Nephron progenitor cell (in vitro differentiated cells): ENCODE measurements around the gene AGAP1.

ENCODE experiments used
- DNase-seq: peaks from one replicate; pipeline ENCODE4 v3.0.0; 2021
- H3K27ac Mint-ChIP-seq: 2 replicates; pipeline ENCODE4 v1.8.0; 2021; ENCODE audit warnings: mild to moderate bottlenecking, moderate library complexity, mixed read lengths
- H3K27me3 Mint-ChIP-seq: 2 replicates; pipeline ENCODE4 v1.8.0; 2021; ENCODE audit warnings: mild to moderate bottlenecking, low read depth, mixed read lengths; ENCODE audit not compliant: poor library complexity
- H3K36me3 Mint-ChIP-seq: 2 replicates; pipeline ENCODE4 v1.8.0; 2021; ENCODE audit warnings: low read depth, mixed read lengths
- H3K4me1 Mint-ChIP-seq: 2 replicates; pipeline ENCODE4 v1.8.0; 2021; ENCODE audit warnings: mixed read lengths
- H3K4me3 Mint-ChIP-seq: 2 replicates; pipeline ENCODE4 v1.8.0; 2021; ENCODE audit warnings: mild to moderate bottlenecking, moderate library complexity, mixed read lengths
- H3K9me3 Mint-ChIP-seq: 2 replicates; pipeline ENCODE4 v1.8.0; 2021; ENCODE audit warnings: mild to moderate bottlenecking, moderate library complexity, mixed read lengths
- CTCF ChIP-seq: fragments of 200-600 bp; sonication (generic); IDR thresholded peaks from 2 replicates; pipeline ENCODE4 v1.5.0; 2021; ENCODE audit warnings: antibody characterized with exemption

Gene AGAP1

GRCh38 chr2:235493402-235493774 lies 455 bp upstream of the AGAP1 start:
- TF ChIP-seq CTCF, result no peak
- no peak for DNase-seq
- peak overlapping the region; percentile 55 for H3K27ac Mint-ChIP-seq
- peaks cover 22% of the 10 kb centered on the region for H3K27me3 Mint-ChIP-seq
- peaks cover 44% of the 10 kb centered on the region for H3K4me1 Mint-ChIP-seq
- no peaks in the 10 kb centered on the region for H3K36me3 Mint-ChIP-seq
- H3K9me3 Mint-ChIP-seq, result peaks cover 27% of the 10 kb centered on the region
- peak overlapping the region; percentile 98 for H3K4me3 Mint-ChIP-seq

GRCh38 chr2:235494716-235495372 lies 1.0 kb downstream of the AGAP1 start:
- H3K36me3 Mint-ChIP-seq, result no peaks in the 10 kb centered on the region
- H3K9me3 Mint-ChIP-seq, result peaks cover 17% of the 10 kb centered on the region
- H3K27ac Mint-ChIP-seq, result peak overlapping the region; percentile 25
- peak overlapping the region; percentile 89 for H3K4me3 Mint-ChIP-seq
- no peak for TF ChIP-seq CTCF
- peaks cover 25% of the 10 kb centered on the region for H3K27me3 Mint-ChIP-seq
- peak; percentile 51 for DNase-seq
- H3K4me1 Mint-ChIP-seq, result peaks cover 59% of the 10 kb centered on the region

- no peak overlapping the region for H3K27ac Mint-ChIP-seq
- H3K4me3 Mint-ChIP-seq, result peak overlapping the region; percentile 89
- peaks cover 66% of the 10 kb centered on the region for H3K4me1 Mint-ChIP-seq
- DNase-seq, result no peak
- H3K27me3 Mint-ChIP-seq, result peaks cover 22% of the 10 kb centered on the region
- H3K36me3 Mint-ChIP-seq, result no peaks in the 10 kb centered on the region
- H3K9me3 Mint-ChIP-seq, result peaks cover 9% of the 10 kb centered on the region
- no peak for TF ChIP-seq CTCF
These were observed 1.8 kb downstream of the AGAP1 start for GRCh38 chr2:235495373-235496238.

- no peak for DNase-seq
- Mint-ChIP-seq H3K4me3 (peak overlapping the region; percentile 89), H3K36me3 (no peaks in the 10 kb centered on the region), H3K4me1 (peaks cover 72% of the 10 kb centered on the region), H3K27me3 (peaks cover 17% of the 10 kb centered on the region), H3K27ac (no peak overlapping the region), H3K9me3 (peaks cover 7% of the 10 kb centered on the region)
- TF ChIP-seq CTCF, result no peak
These were observed 2.4 kb downstream of the AGAP1 start for GRCh38 chr2:235496239-235496621.

- H3K27me3 Mint-ChIP-seq, result peaks cover 13% of the 10 kb centered on the region
- H3K27ac Mint-ChIP-seq, result no peak overlapping the region
- DNase-seq, result no peak
- TF ChIP-seq CTCF, result no peak
- H3K4me3 Mint-ChIP-seq, result peak overlapping the region; percentile 89
- H3K4me1 Mint-ChIP-seq, result peaks cover 79% of the 10 kb centered on the region
- peaks cover 3% of the 10 kb centered on the region for H3K9me3 Mint-ChIP-seq
- no peaks in the 10 kb centered on the region for H3K36me3 Mint-ChIP-seq
These were observed 3.3 kb downstream of the AGAP1 start for GRCh38 chr2:235497096-235497495.
